GM21515 (cell line): ENCODE measurements around the gene ZCWPW2.

Experiments used
- ATAC-seq: cut with Tn5 transposase; IDR thresholded peaks from one replicate; pipeline ENCODE4 v1.9.1; 2021; ENCODE audit not compliant: unreplicated experiment

ZCWPW2 gene

GRCh38 chr3:28348629-28349468 is at the start of gene ZCWPW2, which contains the start of gene AZI2:
ZCWPW2 (plus strand) TSS chr3:28348721; CDS start chr3:28413069, 64,348 bp downstream.
AZI2 (minus strand) TSS chr3:28348824; CDS start chr3:28340617, 8,207 bp downstream.
- ATAC-seq = peak; percentile 93

GRCh38 chr3:28299705-28300104 is 48.8 kb upstream of the ZCWPW2 start:
- ATAC-seq = no peak

- no peak for ATAC-seq
These were observed 48.1 kb upstream of the ZCWPW2 start for GRCh38 chr3:28300345-28300962.

GRCh38 chr3:28301688-28302087 is 46.8 kb upstream of the ZCWPW2 start:
- no peak for ATAC-seq

GRCh38 chr3:28308196-28308595 is 40.3 kb upstream of the ZCWPW2 start:
- no peak for ATAC-seq

GRCh38 chr3:28315711-28316110 is 32.8 kb upstream of the ZCWPW2 start:
- no peak for ATAC-seq

- ATAC-seq = no peak
These were observed 32.3 kb upstream of the ZCWPW2 start for GRCh38 chr3:28316226-28316625.

- peak; percentile 92 for ATAC-seq
These were observed 31.0 kb upstream of the ZCWPW2 start for GRCh38 chr3:28317438-28318022.

GRCh38 chr3:28320981-28321380 is 27.5 kb upstream of the ZCWPW2 start:
- ATAC-seq = no peak

- no peak for ATAC-seq
These were observed 26.1 kb upstream of the ZCWPW2 start for GRCh38 chr3:28322464-28322863.

GRCh38 chr3:28326458-28326926 is 22.0 kb upstream of the ZCWPW2 start:
- peak; percentile 81 for ATAC-seq

- ATAC-seq = no peak
These were observed 20.1 kb upstream of the ZCWPW2 start for GRCh38 chr3:28328188-28329151.

- no peak for ATAC-seq
These were observed 14.0 kb upstream of the ZCWPW2 start for GRCh38 chr3:28334552-28334951.

GRCh38 chr3:28335246-28335645 is 13.3 kb upstream of the ZCWPW2 start:
- ATAC-seq = no peak

- no peak for ATAC-seq
These were observed 11.3 kb upstream of the ZCWPW2 start for GRCh38 chr3:28337230-28337629.

- no peak for ATAC-seq
These were observed 5.4 kb upstream of the ZCWPW2 start for GRCh38 chr3:28343144-28343543.

GRCh38 chr3:28345690-28346089 is 2.8 kb upstream of the ZCWPW2 start:
- no peak for ATAC-seq

- ATAC-seq = no peak
These were observed 902 bp upstream of the ZCWPW2 start for GRCh38 chr3:28347374-28348264.

GRCh38 chr3:28348265-28348628 is 274 bp upstream of the ZCWPW2 start:
- no peak for ATAC-seq
